Bronchial epithelial cell (primary cell): ENCODE data around the gene KLHL25. TPM values are rescaled to one million over a fixed set of nuclear protein-coding genes. Genes with fewer than 3 reads are reported as not detected.
"Not testable (repeated sequence)": the region's sequence is repeated elsewhere in the genome, so short reads cannot be mapped to it uniquely, and the experiment has no call there.

Source experiments
- DNase-seq: peaks from one replicate; pipeline ENCODE4 v3.0.0-alpha.2; 2010; ENCODE audit warnings: low read depth
- FAIRE-seq: peaks from 2 replicates; lab custom pipeline; 2011; peaks lifted over from hg19 to GRCh38; lab: Jason Lieb, UNC
- H3K27me3 ChIP-seq: 2 replicates; pipeline ENCODE4 v1.5.1; 2011; ENCODE audit warnings: low read length; ENCODE audit not compliant: control insufficient read depth, insufficient read depth
- H3K36me3 ChIP-seq: 2 replicates; pipeline ENCODE4 v1.5.1; 2011; ENCODE audit warnings: low read length; ENCODE audit not compliant: control insufficient read depth, insufficient read depth
- H3K4me3 ChIP-seq: 2 replicates; pipeline ENCODE4 v1.5.1; 2011; ENCODE audit warnings: mild to moderate bottlenecking, low read depth, low read length, control low read depth
- CTCF ChIP-seq: IDR thresholded peaks from 2 replicates; pipeline ENCODE4 v1.5.1; 2011; ENCODE audit warnings: mild to moderate bottlenecking, moderate library complexity, low read length, control low read depth, inconsistent platforms; ENCODE audit not compliant: insufficient read depth, severe bottlenecking
- total RNA-seq: library from RNA; depleted of rRNA; stranded (reverse); fragments of >200 nt; gene quantifications from 2 replicates; pipeline ENCODE4 v1.2.1, GENCODE V29; 2014

Gene KLHL25
- total RNA-seq, 1 donor from 2014 or later: 4.7 TPM

DNA sequence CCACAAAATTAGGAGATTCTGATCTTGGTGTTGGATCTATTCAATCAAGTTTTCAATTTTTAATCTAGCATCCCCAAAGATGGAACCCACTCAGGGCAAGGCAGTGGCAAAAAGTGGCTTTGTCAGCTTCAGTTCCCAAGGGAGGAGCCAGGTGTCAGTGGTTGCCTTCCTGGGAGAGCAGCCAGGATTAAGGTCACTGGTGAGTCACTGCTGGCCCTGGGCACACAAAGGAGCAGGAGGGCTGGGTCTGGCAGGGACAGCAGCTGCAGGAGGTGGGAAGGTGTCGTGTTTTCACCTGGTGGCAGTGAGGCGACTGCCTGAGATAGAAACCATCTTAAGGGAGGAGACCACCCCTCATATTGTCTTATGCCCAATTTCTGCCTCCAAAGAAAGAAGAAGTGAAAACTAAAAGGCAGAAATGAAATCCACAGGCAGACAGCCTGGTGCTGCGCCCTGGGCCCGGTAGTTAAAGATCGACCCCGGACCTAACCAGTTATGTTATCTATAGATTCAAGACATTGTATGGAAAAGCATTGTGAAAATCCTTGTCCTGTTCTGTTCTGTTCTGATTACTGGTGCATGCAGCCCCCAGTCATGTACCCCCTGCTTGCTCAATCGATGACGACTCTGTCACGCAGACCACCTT lies 5.9 kb upstream of the KLHL25 start:
- peak; percentile 57 for TF ChIP-seq CTCF
- H3K27me3 ChIP-seq: no peaks in the 10 kb centered on the region
- H3K36me3 ChIP-seq: no peaks in the 10 kb centered on the region
- FAIRE-seq: no peak
- H3K4me3 ChIP-seq: no peak overlapping the region
- DNase-seq: peak; percentile 78

DNA sequence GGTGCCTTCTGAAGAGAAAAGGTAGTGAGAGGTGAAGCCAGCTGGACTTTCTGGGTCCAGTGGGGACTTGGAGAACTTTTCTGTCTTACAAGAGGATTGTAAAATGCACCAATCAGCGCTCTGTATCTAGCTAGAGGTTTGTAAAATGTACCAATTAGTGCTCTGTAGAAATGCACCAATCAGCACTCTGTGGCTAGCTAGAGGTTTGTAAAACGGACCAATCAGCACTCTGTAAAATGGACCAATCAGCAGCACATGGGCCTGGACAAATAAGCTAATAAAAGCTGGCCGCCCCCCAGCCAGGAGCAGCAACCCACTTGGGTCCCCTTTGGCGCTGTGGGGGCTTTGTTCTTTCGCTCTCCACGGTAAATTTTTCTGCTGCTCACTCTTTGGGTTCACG lies 1.6 kb upstream of the KLHL25 start:
- not testable (repeated sequence) for FAIRE-seq, H3K36me3 ChIP-seq, DNase-seq, H3K4me3 ChIP-seq, H3K27me3 ChIP-seq

DNA sequence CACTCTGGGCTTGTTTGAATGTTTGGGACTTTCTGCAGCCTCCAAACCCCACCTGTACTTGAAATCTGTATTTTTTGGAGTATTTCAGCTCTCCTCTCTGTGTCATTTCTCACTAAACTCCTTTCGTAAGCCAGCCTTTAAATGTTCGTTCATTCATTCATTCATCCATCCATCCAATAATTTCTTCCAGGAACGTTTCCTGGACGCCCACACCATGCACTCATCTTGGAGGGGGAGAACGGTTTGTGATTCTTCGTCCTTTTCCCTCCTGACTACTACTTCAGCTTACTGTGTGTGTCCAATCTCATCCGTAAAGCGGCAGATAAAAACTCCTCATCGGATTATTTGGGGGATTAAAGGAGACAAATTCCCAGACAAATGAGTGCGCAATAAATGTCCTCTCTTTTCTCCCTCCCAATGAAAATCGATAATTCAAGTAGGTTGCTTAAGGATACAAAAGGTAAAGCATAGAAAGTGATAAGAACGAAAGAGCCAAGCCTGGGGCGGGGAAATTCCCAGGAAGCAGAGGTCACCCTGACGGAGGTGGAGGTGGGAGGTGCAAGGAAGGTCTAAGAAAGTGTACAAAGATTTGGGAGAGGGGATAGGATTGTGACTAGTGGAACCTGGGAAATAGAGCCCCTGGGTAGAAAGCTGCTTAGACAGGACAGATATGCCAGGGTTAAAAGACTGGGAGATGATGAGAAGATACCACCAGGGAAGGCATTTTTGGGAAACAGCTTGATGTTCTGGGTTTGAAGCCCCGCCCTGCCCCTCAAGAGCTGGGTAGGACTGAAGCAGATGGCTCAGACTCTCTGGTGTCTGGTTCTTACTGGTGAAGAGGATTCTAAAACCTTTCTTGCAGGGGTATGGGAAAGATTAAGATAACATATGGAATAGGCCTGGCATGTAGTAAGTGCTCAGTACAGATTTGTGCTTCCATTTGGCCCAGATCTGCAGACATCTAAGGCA lies 896 bp upstream of the KLHL25 start:
- H3K36me3 ChIP-seq: no peaks in the 10 kb centered on the region
- DNase-seq: no peak
- peak overlapping the region; percentile 17 for H3K4me3 ChIP-seq
- no peak for FAIRE-seq
- no peaks in the 10 kb centered on the region for H3K27me3 ChIP-seq
- TF ChIP-seq CTCF: no peak

- DNase-seq: no peak
- no peaks in the 10 kb centered on the region for H3K36me3 ChIP-seq
- FAIRE-seq: no peak
- H3K4me3 ChIP-seq: peak overlapping the region; percentile 53
- no peaks in the 10 kb centered on the region for H3K27me3 ChIP-seq
- TF ChIP-seq CTCF: no peak
Observed at GRCh38 chr15:85793641-85794597, 806 bp downstream of the KLHL25 start.

DNA sequence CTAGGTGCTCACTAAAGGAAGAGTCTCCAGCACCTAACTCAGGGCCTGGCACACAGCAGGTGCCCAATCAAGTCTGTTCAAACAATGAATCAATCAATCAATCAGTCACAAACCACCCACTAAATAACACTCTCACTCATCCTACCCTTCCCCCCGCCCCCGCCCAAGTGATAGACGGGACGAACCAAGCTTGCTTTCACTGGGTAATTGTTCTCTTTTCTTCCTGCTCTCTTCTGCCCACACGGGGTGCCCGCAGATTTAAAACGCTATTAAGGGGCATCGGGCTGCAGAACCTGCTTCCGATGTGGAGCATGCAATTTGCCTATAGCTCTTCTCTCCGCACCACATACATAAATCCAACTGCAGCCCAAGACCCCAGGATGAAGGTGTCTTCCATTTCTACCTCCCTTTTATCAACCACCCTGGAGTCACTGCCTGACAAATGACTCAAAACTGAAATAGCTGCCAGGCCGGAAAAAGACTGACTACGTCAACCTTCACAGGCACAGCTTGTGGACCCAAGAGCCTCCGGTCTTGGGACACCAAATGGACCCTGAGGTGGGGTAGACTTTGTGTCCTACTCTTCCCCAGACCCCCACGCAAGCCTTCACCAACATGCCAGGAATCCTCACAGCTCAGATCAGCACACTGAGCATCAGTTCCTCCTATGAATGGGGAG lies 1.7 kb downstream of the KLHL25 start:
- FAIRE-seq: no peak
- DNase-seq: no peak
- H3K27me3 ChIP-seq: no peaks in the 10 kb centered on the region
- no peaks in the 10 kb centered on the region for H3K36me3 ChIP-seq
- peak overlapping the region; percentile 53 for H3K4me3 ChIP-seq
- no peak for TF ChIP-seq CTCF
